Measurements from ENCODE around the gene CPO.

CPO gene

GRCh38 chr2:206971805-206972204 lies 32.5 kb downstream of the CPO start:
- peak; percentile 31 for DNase-seq (ENCODE audit: low read depth)
- no peak for TF ChIP-seq CTCF (IDR thresholded peaks at IDR 0.05; ENCODE audit: low read length, missing control alignments)
- H3K4me3 ChIP-seq (replicated peaks; ENCODE audit: low read depth, low read length): no peak overlapping the region

- no peak for DNase-seq (ENCODE audit: low read depth)
- TF ChIP-seq CTCF (IDR thresholded peaks at IDR 0.05; ENCODE audit: low read length, missing control alignments): no peak
- H3K4me3 ChIP-seq (replicated peaks; ENCODE audit: low read depth, low read length): no peak overlapping the region
Observed at GRCh38 chr2:206974551-206974950, 35.2 kb downstream of the CPO start.

- TF ChIP-seq CTCF (IDR thresholded peaks at IDR 0.05; ENCODE audit: low read length, missing control alignments): no peak
- no peak overlapping the region for H3K4me3 ChIP-seq (replicated peaks; ENCODE audit: low read depth, low read length)
- no peak for DNase-seq (ENCODE audit: low read depth)
Observed at GRCh38 chr2:206978746-206979145, 39.4 kb downstream of the CPO start.

GRCh38 chr2:206979365-206979764 lies 40.0 kb downstream of the CPO start:
- H3K4me3 ChIP-seq (replicated peaks; ENCODE audit: low read depth, low read length): no peak overlapping the region
- no peak for DNase-seq (ENCODE audit: low read depth)
- TF ChIP-seq CTCF (IDR thresholded peaks at IDR 0.05; ENCODE audit: low read length, missing control alignments): no peak

GRCh38 chr2:206979922-206980321 lies 40.6 kb downstream of the CPO start:
- no peak for TF ChIP-seq CTCF (IDR thresholded peaks at IDR 0.05; ENCODE audit: low read length, missing control alignments)
- H3K4me3 ChIP-seq (replicated peaks; ENCODE audit: low read depth, low read length): no peak overlapping the region
- no peak for DNase-seq (ENCODE audit: low read depth)

GRCh38 chr2:206980413-206980812 lies 41.1 kb downstream of the CPO start:
- TF ChIP-seq CTCF (IDR thresholded peaks at IDR 0.05; ENCODE audit: low read length, missing control alignments): no peak
- no peak overlapping the region for H3K4me3 ChIP-seq (replicated peaks; ENCODE audit: low read depth, low read length)
- no peak for DNase-seq (ENCODE audit: low read depth)

GRCh38 chr2:206981086-206981674 lies 41.9 kb downstream of the CPO start:
- DNase-seq (ENCODE audit: low read depth): no peak
- no peak overlapping the region for H3K4me3 ChIP-seq (replicated peaks; ENCODE audit: low read depth, low read length)
- no peak for TF ChIP-seq CTCF (IDR thresholded peaks at IDR 0.05; ENCODE audit: low read length, missing control alignments)

All from fibroblast of pulmonary artery (primary cell).